GM12891 (cell line): Measurements from ENCODE around the gene PJA1.

Source experiments
- POLR2A ChIP-seq: IDR thresholded peaks from 2 replicates; pipeline ENCODE4 v1.6.1; 2011; ENCODE audit warnings: low read depth, low read length, control low read depth
- POLR2AphosphoS5 ChIP-seq: IDR thresholded peaks from 2 replicates; pipeline ENCODE4 v1.6.1; 2011; ENCODE audit warnings: low read depth, low read length, control low read depth
- TAF1 ChIP-seq: IDR thresholded peaks from 2 replicates; pipeline ENCODE4 v1.6.1; 2011; ENCODE audit warnings: low read depth, low read length, control low read depth

- TF ChIP-seq POLR2AphosphoS5: no peak
- TF ChIP-seq TAF1: no peak
- TF ChIP-seq POLR2A: no peak
Observed at GRCh38 chrX:69170319-69170718, 5.1 kb upstream of the PJA1 start.
